MM.1S (cell line): Measurements from ENCODE around the gene SLC51A.

Experiments
- DNase-seq: peaks from one replicate; pipeline ENCODE4 v3.0.0-alpha.2; 2015
- H2AFZ ChIP-seq: fragments of 300-600 bp; sonication (generic); 2 replicates; pipeline ENCODE4 v1.6.0; 2016; ENCODE audit warnings: antibody characterized with exemption, low read length
- H3F3A ChIP-seq: fragments of 300-600 bp; sonication (generic); 2 replicates; pipeline ENCODE4 v1.6.1; 2016; ENCODE audit warnings: mild to moderate bottlenecking, antibody characterized with exemption, low read length, moderate library complexity, mixed read lengths; ENCODE audit not compliant: insufficient read depth
- H3K27ac ChIP-seq: fragments of 300-600 bp; sonication (generic); 2 replicates; pipeline ENCODE4 v1.5.1; 2016; ENCODE audit warnings: mild to moderate bottlenecking, low read length
- H3K27me3 ChIP-seq: fragments of 300-600 bp; sonication (generic); replicated peaks from 2 replicates; pipeline ENCODE4 v1.6.0; 2016; ENCODE audit warnings: low read length; ENCODE audit not compliant: insufficient read depth
- H3K36me3 ChIP-seq: fragments of 300-600 bp; sonication (generic); replicated peaks from 2 replicates; pipeline ENCODE4 v1.6.1; 2016; ENCODE audit warnings: mild to moderate bottlenecking, low read length, mixed read lengths; ENCODE audit not compliant: insufficient read depth
- H3K4me1 ChIP-seq: fragments of 300-600 bp; sonication (generic); 2 replicates; pipeline ENCODE4 v1.6.1; 2016; ENCODE audit warnings: low read length, mixed read lengths
- H3K4me2 ChIP-seq: fragments of 300-600 bp; sonication (generic); 2 replicates; pipeline ENCODE4 v1.6.0; 2016; ENCODE audit warnings: low read depth, low read length
- H3K4me3 ChIP-seq: fragments of 300-600 bp; sonication (generic); 2 replicates; pipeline ENCODE4 v1.5.1; 2016; ENCODE audit warnings: low read length, mixed read lengths
- H3K79me2 ChIP-seq: fragments of 300-600 bp; sonication (generic); 2 replicates; pipeline ENCODE4 v1.6.1; 2016; ENCODE audit warnings: mixed run types, low read length, mixed read lengths
- H3K9ac ChIP-seq: fragments of 300-600 bp; sonication (generic); 2 replicates; pipeline ENCODE4 v1.6.1; 2016; ENCODE audit warnings: low read length, mixed read lengths
- H3K9me2 ChIP-seq: fragments of 300-600 bp; sonication (generic); replicated peaks from 2 replicates; pipeline ENCODE4 v1.6.1; 2016; ENCODE audit warnings: mild to moderate bottlenecking, low read length, mixed read lengths; ENCODE audit not compliant: insufficient read depth
- H3K9me3 ChIP-seq: fragments of 300-600 bp; sonication (generic); replicated peaks from 2 replicates; pipeline ENCODE4 v1.6.1; 2016; ENCODE audit warnings: mild to moderate bottlenecking, low read length, mixed read lengths; ENCODE audit not compliant: insufficient read depth
- H4K20me1 ChIP-seq: fragments of 300-600 bp; sonication (generic); 2 replicates; pipeline ENCODE4 v1.6.1; 2016; ENCODE audit warnings: mild to moderate bottlenecking, low read length, moderate library complexity, mixed read lengths; ENCODE audit not compliant: insufficient read depth
- EZH2 ChIP-seq: fragments of 300-600 bp; sonication (generic); optimal IDR thresholded peaks from 2 replicates; pipeline ENCODE3; 2017; ENCODE audit warnings: low read depth, mild to moderate bottlenecking, antibody characterized with exemption, low read length, mixed read lengths
- EZH2phosphoT487 ChIP-seq: fragments of 300-600 bp; sonication (generic); IDR thresholded peaks from 2 replicates; pipeline ENCODE4 v1.6.1; 2018; ENCODE audit warnings: antibody characterized with exemption, low read length
- TF ChIP-seq, protein P1 (sequence below): fragments of 300-600 bp; sonication (generic); IDR thresholded peaks from 2 replicates; pipeline ENCODE4 v1.5.1; 2016; ENCODE audit warnings: antibody characterized with exemption, low read length, mixed read lengths

Gene SLC51A

DNA sequence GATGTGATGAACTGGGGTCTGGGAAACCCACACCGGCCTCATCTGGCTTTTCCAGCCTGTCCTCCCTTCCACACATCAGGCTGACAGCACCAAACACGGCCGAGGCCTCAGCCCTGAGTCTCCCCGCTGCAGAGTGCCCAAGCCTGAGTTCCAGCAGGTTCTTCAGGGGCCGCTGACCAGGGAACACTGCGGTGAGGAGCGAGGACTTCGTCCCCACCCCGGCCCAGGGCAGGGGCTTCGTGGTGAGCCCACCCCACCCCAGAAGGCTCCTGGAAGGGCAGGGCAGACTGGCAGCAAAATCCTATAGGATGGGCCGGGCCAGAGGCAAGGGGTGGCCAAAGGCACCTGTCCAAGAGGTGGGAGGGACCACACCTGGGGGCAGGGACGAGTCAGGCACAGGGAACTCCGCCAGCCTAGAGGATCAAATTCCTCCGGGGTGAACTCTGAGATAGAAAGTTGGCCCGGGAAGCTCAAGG, at the start of gene SLC51A:
SLC51A (plus strand) TSS at position 446 of the 476 bp plus-strand sequence. CDS start 179 bp downstream, outside the sequence.
- Histone ChIP-seq H3K4me2 (no peak within 1 kb of the TSS), H2AFZ (no peak within 1 kb of the TSS), H4K20me1 (no peaks in the 10 kb centered on the region), H3K9me3 (no peaks in the 10 kb centered on the region), H3K4me1 (peaks cover 9% of the 10 kb centered on the region; the same call in 1 of the 2 replicates), H3K79me2 (no peaks in the 10 kb centered on the region), H3K4me3 (no peak within 1 kb of the TSS), H3F3A (no peaks in the 10 kb centered on the region), H3K27ac (no peak within 1 kb of the TSS), H3K9ac (no peak within 1 kb of the TSS), H3K27me3 (0 out of 2 replicates have a peak, but pooled peaks cover 3% of the 10 kb centered on the region), H3K9me2 (no peaks in the 10 kb centered on the region), H3K36me3 (no peaks in the 10 kb centered on the region)
- DNase-seq: no peak
- TF ChIP-seq, protein P1, sequence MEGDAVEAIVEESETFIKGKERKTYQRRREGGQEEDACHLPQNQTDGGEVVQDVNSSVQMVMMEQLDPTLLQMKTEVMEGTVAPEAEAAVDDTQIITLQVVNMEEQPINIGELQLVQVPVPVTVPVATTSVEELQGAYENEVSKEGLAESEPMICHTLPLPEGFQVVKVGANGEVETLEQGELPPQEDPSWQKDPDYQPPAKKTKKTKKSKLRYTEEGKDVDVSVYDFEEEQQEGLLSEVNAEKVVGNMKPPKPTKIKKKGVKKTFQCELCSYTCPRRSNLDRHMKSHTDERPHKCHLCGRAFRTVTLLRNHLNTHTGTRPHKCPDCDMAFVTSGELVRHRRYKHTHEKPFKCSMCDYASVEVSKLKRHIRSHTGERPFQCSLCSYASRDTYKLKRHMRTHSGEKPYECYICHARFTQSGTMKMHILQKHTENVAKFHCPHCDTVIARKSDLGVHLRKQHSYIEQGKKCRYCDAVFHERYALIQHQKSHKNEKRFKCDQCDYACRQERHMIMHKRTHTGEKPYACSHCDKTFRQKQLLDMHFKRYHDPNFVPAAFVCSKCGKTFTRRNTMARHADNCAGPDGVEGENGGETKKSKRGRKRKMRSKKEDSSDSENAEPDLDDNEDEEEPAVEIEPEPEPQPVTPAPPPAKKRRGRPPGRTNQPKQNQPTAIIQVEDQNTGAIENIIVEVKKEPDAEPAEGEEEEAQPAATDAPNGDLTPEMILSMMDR: no peak

DNA sequence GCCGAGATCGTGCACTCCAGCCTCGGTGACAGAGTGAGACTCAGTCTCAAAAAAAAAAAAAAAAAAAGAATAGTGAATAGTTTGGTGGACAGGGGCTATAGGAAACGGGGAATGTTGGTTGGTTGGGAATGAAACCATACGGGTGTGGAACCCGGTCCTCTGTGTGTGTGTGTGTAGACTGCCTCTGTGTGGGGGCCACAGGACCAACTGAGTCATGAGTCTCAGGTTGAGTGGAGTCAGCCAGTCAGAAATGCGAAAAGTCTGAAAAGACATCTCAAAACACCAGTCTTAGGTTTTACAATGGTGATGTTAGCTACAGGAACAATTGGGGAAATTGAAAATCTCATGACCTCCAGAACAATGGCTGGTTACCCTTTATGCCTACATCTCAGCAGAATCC, 49.6 kb upstream of the SLC51A start:
- no peak overlapping the region for H3K4me2 ChIP-seq
- no peaks in the 10 kb centered on the region for H3K79me2 ChIP-seq
- DNase-seq: no peak
- H3K27me3 ChIP-seq: no peaks in the 10 kb centered on the region
- H3K36me3 ChIP-seq: no peaks in the 10 kb centered on the region
- H3K4me1 ChIP-seq: no peaks in the 10 kb centered on the region
- H3K9me3 ChIP-seq: no peaks in the 10 kb centered on the region
- H3F3A ChIP-seq: no peaks in the 10 kb centered on the region
- no peak overlapping the region for H2AFZ ChIP-seq
- no peaks in the 10 kb centered on the region for H3K9me2 ChIP-seq
- H3K9ac ChIP-seq: no peak overlapping the region
- no peak for TF ChIP-seq EZH2
- TF ChIP-seq, protein P1: no peak
- TF ChIP-seq EZH2phosphoT487: no peak
- H3K4me3 ChIP-seq: no peak overlapping the region
- H3K27ac ChIP-seq: no peak overlapping the region
- no peaks in the 10 kb centered on the region for H4K20me1 ChIP-seq

DNA sequence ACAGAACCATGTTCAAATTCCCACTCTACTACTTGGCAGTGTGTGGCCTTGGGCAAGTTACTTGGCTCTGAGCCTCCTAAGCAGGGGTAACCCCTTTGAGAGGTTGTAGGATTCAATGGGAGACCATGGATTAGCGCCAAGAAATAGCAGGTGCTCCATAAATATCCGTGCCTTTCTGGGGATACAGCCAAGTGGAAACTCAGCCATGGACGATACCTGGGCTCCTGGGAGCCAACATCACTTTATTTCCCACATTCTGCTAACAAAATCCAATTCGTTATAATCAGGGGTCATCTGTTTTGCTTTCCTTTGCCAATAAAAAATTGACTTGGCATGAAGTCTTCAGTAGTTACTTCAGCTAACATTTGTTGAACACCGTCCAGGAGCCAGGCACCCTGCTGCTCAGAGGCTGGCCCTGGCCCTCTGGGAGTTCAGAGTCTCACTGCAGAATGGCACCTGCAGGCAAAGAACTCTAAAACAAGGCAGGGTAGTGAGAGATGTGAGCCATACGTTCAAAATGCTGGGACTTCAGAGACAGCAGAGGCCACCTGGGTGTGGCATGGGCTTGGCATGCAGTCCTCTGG, 47.4 kb upstream of the SLC51A start:
- H4K20me1 ChIP-seq: no peaks in the 10 kb centered on the region
- H3K36me3 ChIP-seq: no peaks in the 10 kb centered on the region
- no peaks in the 10 kb centered on the region for H3K9me2 ChIP-seq
- H3F3A ChIP-seq: no peaks in the 10 kb centered on the region
- H3K4me3 ChIP-seq: no peak overlapping the region
- H3K27ac ChIP-seq: no peak overlapping the region
- no peaks in the 10 kb centered on the region for H3K79me2 ChIP-seq
- H2AFZ ChIP-seq: no peak overlapping the region
- H3K27me3 ChIP-seq: no peaks in the 10 kb centered on the region
- no peak for DNase-seq
- no peak overlapping the region for H3K9ac ChIP-seq
- H3K9me3 ChIP-seq: no peaks in the 10 kb centered on the region
- TF ChIP-seq EZH2phosphoT487 (no peak), EZH2 (no peak)
- TF ChIP-seq, protein P1: no peak
- no peak overlapping the region for H3K4me2 ChIP-seq
- no peaks in the 10 kb centered on the region for H3K4me1 ChIP-seq
